Fibroblast of lung (primary cell): ENCODE measurements around the gene VSIG10L2.

Source experiments
- CTCF ChIP-seq, 2 donors: IDR thresholded peaks in 1 of 2; conservative IDR thresholded peaks in 1 of 2; 1 replicate in 1 of 2; 2 replicates in 1 of 2; pipeline ENCODE4 v1.5.1; 2011 to 2012; ENCODE audit warnings: low read length in 2 of 2, control low read depth in 1 of 2, inconsistent platforms in 1 of 2, low read depth in 1 of 2, mild to moderate bottlenecking in 1 of 2
- EZH2 ChIP-seq: IDR thresholded peaks from 2 replicates; pipeline ENCODE4 v1.5.1; 2012; ENCODE audit warnings: low read length, control low read depth, mild to moderate bottlenecking; ENCODE audit errors: missing control alignments

DNA sequence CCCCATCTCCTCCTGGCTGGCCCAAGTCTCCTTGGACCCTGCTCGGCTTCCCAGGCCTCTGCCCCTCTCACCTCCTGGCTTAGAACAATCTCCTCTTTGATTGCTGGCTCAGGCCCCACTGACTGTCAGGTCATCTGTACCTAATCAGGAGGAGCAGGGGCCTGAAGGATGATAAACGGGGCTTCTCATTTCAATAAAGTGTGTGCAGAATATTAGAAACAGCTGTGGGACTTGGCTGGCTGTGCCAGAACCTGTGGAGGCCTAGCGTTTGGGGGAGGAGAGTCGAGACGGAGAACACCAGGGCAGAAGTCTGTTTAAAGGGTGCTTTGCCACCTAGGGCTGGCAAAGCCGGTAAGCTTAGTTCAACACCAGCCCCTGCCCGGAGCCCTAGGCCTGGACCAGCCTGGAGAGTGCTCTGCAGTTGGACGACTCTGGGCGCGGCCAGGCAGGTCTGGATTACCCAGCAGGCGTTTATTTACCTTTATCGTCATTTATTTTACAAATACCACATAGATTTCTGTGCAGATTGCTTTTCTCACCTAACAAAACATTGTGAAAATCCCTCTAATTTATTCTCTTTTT lies 10.1 kb upstream of the VSIG10L2 start:
- TF ChIP-seq EZH2 (no peak), CTCF (conservative IDR thresholded peaks at IDR 0.05 in 1 of 2, IDR thresholded peaks at IDR 0.05 in 1 of 2; ENCODE audit: low read depth in 1 of 2, low read length in 2 of 2) (no peak)
